Coronary artery (tissue), 2 donors: ENCODE data around the gene TEX14.

Experiments
- DNase-seq: peaks from one replicate; pipeline ENCODE4 v3.0.0-alpha.2; 2017; ENCODE audit warnings: low spot score
- H3K27ac ChIP-seq, 2 donors: fragments of 200-600 bp; sonication (generic); one replicate each; pipeline ENCODE4 v1.5.1; 2016 to 2019
- H3K4me3 ChIP-seq: fragments of 200-600 bp; sonication (generic); 2 replicates; pipeline ENCODE4 v1.5.1; 2016; ENCODE audit warnings: mild to moderate bottlenecking, moderate library complexity
- TF ChIP-seq, protein P1 (sequence below): fragments of 200-600 bp; sonication (generic); IDR thresholded peaks from one replicate; pipeline ENCODE4 v1.5.1; 2019; ENCODE audit warnings: antibody characterized with exemption

TEX14 gene

DNA sequence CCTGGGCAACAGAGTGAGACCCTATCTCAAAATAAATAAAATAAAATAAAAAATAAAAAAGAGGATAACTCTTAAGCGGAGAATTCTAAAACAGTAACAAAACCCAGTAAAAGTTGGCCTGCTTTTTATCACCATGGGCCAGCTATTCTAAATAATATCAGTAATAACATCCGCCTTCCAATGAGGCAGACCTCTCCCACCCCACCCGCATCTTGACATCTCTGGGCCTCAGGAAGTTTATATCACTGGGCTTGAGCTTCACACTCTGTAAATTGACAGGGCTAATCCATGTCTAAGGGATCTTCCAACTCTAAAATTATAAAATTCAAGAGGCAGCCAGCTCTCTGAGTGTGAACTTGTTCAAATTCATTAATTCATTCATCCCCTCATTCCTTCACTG lies 94.5 kb downstream of the TEX14 start:
- no peak overlapping the region for H3K27ac ChIP-seq
- TF ChIP-seq, protein P1, sequence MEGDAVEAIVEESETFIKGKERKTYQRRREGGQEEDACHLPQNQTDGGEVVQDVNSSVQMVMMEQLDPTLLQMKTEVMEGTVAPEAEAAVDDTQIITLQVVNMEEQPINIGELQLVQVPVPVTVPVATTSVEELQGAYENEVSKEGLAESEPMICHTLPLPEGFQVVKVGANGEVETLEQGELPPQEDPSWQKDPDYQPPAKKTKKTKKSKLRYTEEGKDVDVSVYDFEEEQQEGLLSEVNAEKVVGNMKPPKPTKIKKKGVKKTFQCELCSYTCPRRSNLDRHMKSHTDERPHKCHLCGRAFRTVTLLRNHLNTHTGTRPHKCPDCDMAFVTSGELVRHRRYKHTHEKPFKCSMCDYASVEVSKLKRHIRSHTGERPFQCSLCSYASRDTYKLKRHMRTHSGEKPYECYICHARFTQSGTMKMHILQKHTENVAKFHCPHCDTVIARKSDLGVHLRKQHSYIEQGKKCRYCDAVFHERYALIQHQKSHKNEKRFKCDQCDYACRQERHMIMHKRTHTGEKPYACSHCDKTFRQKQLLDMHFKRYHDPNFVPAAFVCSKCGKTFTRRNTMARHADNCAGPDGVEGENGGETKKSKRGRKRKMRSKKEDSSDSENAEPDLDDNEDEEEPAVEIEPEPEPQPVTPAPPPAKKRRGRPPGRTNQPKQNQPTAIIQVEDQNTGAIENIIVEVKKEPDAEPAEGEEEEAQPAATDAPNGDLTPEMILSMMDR, result no peak
- no peak overlapping the region for H3K4me3 ChIP-seq
- no peak for DNase-seq

DNA sequence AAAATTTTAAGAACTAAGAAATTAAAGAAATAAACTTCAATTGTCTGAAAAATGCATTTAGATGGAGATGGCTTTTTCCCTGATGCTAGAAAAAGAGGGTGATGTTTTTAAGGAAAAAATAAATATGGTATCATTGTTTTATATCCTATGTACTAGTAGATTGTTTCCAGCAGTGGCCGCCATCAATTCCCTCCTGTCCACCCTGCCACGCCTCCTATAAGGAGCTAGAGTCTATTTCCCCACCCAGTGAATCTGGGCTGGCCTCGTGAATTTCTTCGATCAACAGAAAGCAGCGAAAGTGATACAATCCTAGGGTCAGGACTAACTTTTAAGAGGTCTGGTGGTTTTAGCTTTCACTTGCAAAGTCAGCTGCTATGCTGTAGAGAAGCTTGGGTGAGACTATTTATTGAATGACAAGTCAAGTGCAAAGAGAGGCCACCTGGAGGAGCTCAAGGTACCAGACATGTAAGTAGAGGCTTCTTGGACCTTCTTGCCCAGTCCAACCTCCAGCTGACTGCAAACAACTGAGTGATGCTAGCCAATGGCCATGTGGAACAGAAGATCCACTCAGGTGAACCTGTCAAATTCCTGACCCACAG lies 96.6 kb downstream of the TEX14 start:
- TF ChIP-seq, protein P1, result no peak
- no peak overlapping the region for H3K27ac ChIP-seq
- DNase-seq, result no peak
- no peak overlapping the region for H3K4me3 ChIP-seq

DNA sequence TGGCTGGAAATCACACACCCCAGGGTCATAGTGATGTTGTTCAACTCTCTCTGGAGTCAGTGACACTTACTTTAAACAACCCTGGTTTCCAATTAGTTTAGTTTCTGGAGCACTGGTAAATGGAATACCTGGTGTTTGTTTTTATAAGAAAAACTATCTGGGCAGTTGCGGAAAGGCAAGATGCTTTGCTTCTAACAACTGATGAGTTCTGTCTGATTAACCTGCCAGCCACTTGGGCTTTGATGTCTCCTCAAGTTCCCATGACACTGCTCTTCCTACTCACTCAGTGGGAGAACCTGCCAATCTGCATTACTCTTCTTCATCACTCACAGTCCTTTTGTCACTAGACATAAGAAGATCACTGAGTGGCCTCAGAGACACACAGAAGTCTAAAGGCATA lies 98.7 kb downstream of the TEX14 start:
- TF ChIP-seq, protein P1, result no peak
- no peak overlapping the region for H3K4me3 ChIP-seq
- no peak for DNase-seq

DNA sequence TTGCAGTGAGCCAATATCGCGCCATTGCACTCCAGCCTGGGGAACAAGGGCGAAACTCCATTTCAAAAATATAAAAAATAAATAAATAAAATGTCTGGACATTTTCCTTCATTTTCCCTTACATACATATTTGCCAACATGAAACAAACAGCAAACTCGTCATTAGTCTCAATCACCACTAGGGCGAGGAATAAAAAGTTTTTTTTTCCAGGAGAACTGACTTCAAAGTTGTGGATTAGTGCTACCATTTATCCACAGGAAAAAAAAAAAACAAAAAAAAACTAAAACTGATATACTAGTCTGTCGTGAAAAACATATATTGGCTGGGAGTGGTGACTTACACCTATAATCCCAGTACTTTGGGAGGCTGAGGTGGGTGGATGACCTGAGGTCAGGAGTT lies 100.4 kb downstream of the TEX14 start:
- TF ChIP-seq, protein P1, result no peak
- no peak overlapping the region for H3K27ac ChIP-seq
- H3K4me3 ChIP-seq, result no peak overlapping the region
- DNase-seq, result no peak

More for the DNA sequence above, 98.7 kb downstream of the TEX14 start:
- no peak overlapping the region for H3K27ac ChIP-seq

DNA sequence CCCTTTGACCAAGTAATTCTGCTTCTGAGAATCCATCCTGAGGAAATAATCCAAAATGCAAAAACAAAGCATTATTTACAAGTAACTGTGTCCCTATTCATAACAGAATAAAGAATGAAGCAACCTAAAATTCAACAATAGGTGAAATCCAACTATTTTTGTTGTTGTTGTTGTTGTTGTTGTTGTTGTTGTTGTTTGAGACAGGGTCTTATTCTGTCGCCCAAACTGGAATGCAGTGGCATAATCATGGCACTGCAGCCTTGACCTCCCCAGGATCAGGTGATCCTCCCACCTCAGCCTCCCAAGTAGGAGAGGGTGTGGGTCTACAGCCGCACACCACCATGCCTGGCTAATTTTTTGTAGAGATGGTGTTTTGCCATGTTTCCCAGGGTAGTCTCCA lies 101.5 kb downstream of the TEX14 start:
- TF ChIP-seq, protein P1, result no peak
- Histone ChIP-seq H3K27ac (no peak overlapping the region), H3K4me3 (no peak overlapping the region)
- no peak for DNase-seq

DNA sequence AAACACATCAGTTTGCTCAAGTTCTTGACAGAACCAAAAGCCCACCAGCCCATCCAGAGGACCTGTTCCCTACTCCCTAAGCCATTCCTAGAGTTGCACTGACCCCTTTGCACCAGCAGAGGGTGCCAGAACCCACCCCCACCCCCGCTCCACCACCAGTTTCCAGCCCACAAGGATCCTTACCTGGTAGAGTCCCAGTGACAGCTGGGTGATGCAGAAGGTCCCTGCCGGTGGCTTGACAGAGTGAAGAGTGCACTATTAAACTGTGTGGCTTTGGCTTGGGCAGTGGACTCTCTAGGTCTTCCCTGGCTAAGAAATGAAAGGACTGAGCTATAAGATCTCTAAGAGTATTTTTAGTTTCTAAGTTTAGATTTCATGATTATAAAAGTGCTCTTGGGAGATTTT lies 104.1 kb downstream of the TEX14 start:
- no peak overlapping the region for H3K4me3 ChIP-seq
- DNase-seq, result peak; percentile 72
- TF ChIP-seq, protein P1, result peak; percentile 74
- no peak overlapping the region for H3K27ac ChIP-seq

DNA sequence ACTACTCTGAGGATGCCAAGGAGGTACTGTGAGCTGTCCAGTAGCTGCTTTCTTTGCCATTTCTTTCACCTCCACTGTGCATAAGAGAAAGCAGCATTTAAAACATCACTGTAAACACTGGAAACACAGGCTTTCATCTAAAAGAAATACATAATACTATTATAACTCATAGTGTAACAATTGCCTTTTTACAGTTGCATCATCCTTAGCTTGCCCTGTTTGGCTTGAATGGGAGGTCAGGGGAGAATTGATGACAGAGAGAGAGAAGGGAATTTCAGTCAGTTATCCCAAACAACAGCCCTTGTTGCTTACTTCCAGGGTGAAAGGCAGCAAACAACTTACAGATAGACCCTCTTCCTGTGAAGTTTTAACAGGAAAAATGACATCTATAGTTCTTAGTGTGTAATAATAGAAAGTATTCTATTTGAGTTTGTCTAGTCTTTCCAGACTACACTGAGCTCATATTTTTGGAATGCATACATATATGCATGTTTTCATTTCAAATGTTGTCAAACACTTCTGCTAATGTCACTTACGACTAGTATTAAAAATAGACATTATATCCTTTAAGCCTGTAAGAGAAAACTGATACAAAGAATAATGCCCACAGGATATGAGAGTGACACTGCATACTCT lies 105.7 kb downstream of the TEX14 start:
- TF ChIP-seq, protein P1, result no peak
- Histone ChIP-seq H3K4me3 (no peak overlapping the region), H3K27ac (no peak overlapping the region)
- no peak for DNase-seq
